ENCODE measurements around the gene ITGBL1.

The ITGBL1 gene

DNA sequence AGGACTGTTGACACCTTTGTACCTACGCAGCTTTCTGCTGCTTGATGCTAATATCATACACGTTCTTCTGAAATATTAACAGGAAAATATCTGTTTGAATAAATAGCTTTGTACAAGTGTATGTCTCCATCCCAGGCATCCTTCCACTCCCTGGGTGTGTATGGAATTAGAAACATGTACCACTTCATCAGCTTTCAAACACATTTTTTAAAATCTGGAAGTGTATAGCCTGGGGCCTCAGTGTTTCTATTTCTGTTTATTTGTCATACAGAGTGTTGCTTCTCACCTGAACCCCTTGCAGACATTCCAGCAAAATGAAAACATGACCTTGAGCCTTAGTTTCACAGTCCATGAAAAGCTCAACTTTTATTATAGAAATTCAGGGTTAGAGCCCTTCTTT is 168.6 kb downstream of the ITGBL1 start:
- no peak overlapping the region for H3K4me3 ChIP-seq (ENCODE audit: low read depth, low read length)

DNA sequence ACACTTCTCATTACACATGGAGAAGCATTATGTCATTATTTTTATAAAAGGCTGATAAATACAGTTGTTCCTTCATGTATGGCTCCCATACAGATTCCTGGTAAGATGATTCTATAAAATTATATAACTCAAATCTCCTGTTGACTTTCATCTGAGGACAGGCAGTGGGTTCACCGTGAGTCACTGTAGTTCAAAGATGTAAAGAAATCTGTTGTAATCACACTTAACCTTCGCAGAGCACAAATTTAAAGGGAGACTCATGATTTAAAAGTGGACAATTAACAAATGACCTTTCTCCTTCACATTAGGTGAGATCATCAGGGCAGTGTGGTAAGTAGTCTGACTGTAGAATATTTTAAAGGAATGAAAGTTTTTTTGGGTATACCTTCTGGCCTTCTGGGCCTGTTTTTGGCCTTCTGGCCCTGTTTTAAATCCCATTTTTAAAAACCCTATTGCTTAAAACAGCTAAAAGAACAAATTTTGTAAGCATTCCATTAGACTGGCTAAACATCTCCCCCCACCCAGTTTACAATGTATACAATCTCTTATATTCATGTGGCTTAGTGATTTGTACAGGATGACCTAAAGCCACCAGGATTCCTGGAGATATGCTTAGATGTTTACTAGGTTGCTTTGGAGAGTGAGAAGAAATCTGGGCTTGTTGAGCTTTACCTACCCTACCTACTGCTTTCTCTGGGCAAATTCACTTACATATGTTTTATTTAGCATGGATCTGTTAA is 171.2 kb downstream of the ITGBL1 start:
- H3K4me3 ChIP-seq (ENCODE audit: low read depth, low read length) = no peak overlapping the region

DNA sequence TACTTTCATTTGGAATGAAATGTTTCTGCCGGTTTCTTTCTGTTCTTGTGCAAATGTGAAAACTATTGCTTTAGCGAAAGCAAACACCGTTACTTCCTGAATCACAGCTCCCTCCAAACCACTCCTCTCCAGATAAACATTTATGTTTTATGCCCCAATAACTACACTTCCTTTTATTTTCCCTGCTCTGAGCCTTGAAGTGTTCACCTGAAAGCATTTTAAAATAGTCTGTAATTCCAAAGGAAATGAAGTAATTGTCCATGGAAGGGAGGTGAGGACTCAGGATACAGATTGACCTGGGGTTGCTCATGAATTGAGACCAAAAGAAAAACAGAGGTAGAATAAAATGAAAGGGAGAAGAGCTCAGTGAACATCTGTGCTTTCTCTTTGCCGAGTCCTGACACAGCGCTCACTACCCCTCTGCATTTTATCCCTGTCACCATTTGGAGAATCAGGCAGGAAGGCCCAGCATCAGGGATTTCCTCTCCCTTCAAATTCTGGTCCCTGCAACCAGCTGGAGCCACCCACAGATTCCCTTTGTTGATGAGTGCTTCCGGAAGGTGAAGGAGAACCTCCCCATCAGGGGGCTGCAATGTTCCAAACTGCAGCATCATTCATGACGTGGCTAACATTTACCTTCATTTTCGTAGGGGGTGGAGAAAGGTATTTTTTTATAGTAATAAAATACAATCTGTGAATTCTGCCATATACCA is 171.9 kb downstream of the ITGBL1 start:
- H3K4me3 ChIP-seq (ENCODE audit: low read depth, low read length) = no peak overlapping the region

DNA sequence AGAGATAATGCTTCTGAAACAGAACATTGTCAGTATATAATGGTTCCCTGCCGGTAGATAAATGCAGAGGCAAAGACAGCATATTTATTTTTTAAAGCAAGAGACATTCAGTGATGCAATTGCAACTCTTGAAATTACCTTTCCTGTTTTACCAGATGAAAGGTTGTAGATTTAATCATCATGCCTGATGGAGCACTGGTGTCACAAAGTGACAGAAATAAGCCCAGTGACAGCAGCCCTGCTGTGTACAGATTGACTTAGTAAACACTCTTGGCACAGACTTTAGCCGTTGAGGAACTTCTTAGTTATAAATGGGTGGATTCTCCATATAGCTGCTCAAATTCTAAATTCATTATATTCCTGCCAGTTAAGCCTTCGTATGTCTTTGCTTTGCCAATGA is 172.5 kb downstream of the ITGBL1 start:
- no peak overlapping the region for H3K4me3 ChIP-seq (ENCODE audit: low read depth, low read length)

DNA sequence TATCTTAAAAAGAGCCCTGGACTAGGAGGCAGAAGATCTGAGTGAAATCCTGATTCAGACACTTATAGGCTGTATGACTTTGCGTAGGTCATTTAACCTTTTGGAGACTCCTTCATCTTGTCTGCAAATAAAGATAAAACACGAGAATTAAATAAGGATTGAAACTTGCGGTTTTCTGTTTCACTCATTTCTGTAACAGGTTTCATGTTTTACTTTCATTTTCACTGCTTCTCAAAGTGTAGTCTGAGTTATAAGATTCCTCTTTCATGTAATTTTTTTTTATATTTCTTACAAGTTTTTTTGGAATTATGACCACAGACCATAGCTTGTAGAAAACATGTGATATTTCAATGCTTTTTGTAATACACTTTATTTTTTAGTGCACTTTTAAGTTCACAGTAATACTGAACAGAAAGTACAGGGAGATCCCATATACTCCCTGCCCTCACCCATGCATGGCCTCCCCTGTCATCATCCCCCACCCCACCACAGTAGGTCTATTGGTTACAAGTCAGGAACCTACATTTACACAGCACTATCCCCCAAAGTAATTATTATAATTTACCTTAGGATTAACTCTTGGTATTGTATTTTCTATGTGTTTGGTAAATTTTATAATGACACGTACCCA is 174.6 kb downstream of the ITGBL1 start:
- H3K4me3 ChIP-seq (ENCODE audit: low read depth, low read length) = no peak overlapping the region

DNA sequence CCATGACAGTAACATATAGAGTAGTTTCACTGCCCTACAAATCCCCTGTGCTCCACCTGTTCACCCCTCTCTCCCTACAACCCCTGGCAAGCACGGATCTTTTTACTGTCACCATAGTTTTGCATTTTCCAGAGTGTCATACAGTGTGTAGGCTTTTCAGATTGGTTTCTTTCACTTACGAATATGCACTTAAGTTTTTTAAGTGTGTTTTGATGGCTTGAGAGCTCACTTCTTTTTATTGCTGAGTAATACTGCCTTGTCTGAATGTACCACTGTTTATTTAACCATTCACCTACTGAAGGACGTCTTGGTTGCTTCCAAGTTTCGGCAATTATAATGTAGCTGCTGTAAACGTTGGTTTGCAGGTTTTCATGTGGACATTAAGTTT is 175.1 kb downstream of the ITGBL1 start:
- H3K4me3 ChIP-seq (ENCODE audit: low read depth, low read length) = no peak overlapping the region

DNA sequence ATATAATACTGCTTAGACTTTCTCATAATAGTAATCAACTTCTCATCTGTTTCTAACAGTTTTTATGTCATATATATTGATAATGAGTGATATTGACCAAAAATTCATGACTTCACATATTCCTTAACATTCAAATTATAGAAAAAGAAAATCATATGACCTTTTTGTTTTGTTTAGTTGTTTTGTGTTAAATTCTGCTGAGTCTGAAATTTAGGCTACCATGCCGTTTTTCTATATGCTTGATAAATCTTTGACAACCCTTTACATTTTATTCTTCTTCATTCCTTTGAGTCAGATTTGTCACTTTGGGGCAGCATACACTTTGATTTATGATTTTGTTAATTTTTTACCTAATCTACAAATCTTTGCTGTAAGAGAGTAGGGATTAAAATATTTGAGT is 176.4 kb downstream of the ITGBL1 start:
- H3K4me3 ChIP-seq (ENCODE audit: low read depth, low read length) = no peak overlapping the region

DNA sequence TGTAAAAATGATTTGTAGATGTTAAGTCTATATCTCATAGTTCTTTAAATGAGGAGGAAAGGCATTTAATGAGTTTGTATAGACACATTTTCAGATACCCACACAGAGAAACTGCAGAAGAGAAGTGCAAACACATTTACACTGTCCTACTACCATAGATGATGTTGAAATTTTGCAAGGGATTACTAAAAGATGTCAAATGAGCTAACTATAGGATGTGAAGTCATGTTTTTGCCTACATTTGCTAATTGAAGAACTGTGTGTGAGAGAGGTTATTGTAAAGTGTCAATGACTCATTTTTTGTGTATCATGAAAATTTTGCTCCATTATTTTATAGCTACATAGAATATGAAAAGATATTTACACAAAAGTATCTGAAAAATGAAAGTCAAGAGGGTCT is 178.9 kb downstream of the ITGBL1 start:
- no peak overlapping the region for H3K4me3 ChIP-seq (ENCODE audit: low read depth, low read length)

DNA sequence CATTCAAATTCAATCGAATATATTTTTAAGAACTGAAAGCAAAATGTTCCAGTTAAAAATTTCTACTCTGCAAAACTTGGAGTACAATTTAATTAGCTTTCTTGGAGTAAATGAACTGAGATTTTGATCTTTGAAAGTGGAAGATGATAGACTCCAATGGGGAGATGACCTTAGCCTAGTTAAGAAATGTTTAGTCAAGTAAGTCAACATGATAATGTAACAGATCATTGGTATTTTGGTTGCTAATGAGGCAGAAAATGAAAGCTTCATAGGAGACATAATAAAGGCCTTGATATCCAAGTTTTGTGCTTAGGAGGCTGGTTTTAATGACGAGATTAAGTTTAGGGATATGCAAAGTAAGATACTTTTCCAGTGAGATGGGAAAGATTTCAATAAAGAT is 181.7 kb downstream of the ITGBL1 start:
- no peak overlapping the region for H3K4me3 ChIP-seq (ENCODE audit: low read depth, low read length)

DNA sequence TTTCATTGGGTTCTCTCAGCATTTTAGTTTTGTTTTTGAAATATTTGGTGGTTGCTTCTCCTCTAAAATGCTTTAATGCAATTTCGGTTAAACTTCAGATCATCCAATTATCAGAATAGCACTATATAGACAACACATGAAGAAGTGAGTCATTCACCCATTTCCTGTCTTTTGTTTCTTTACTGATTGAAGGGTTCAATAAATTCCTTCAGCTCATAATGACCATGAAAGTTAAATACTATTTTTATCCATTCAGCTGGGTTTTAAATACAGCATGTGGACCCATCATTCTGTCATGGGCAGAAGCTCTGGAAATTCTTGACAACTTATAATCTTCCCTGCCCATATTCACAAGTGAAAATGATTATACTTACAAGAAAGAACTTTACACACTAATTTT is 187.2 kb downstream of the ITGBL1 start:
- no peak overlapping the region for H3K4me3 ChIP-seq (ENCODE audit: low read depth, low read length)

DNA sequence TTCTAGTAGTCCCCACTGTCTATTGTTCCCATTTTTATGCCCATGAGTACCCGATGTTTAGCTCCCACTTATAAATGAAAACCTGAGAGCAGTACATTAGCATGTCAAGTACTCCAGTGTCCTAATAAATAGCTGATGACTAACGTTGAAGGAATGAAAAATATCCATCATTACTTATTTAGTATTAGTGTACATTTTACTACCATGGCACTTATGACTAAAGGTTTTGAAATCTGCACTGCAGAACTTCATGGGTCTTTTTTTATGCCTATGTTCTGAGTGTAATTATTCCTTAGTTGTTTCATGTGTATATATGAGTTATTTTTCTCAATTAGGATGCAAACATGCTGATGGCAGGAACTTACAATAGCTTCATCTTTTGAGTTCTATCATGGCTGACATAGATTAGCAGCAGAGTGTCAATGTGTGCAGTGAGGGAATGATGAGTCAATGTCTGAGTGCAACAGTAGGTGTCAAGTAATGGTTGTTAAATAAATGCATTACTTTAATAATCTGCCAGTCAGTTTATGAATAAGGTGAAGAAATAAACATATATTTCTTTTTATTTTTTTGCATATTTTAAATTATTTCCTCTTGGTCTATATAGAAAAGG is 188.4 kb downstream of the ITGBL1 start:
- H3K4me3 ChIP-seq (ENCODE audit: low read depth, low read length) = no peak overlapping the region

DNA sequence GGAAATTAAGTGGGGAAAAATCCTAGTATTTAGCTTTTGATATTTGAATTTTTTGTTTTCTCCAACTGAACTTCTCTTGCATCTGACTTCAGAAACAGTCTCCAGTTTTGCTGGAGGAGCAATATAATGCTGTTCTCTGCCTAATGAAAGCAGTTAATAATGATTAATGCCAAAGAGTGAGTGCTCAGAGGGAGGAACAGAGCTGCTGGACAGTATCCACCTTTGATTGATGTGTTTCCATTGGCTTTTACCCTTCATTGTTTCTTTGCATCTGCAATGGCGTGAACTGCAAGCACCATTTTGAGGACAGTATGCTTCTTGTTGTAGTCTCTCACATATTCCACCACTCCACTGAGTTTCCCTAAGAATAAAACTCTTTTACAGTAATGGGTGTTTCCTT is 193.4 kb downstream of the ITGBL1 start:
- no peak overlapping the region for H3K4me3 ChIP-seq (ENCODE audit: low read depth, low read length)

DNA sequence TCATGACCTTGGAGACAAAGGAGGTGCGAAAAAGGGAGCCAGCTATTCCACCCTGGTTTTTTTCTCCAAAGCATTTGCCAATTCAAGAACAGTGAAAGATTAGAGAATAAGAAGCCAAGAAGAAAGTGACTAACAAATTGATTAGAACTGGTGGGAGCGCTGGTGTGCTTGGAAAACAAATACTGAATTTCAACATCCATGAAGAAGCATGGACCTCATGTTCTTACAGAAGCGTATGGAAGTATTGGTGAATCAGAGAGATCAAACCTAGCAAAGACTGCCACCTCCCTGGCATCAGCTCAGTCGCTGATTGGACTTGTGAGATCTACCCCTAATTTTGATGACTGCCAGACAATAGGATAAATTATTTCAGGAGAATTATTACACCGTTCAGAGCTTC is 195.3 kb downstream of the ITGBL1 start:
- H3K4me3 ChIP-seq (ENCODE audit: low read depth, low read length) = no peak overlapping the region

DNA sequence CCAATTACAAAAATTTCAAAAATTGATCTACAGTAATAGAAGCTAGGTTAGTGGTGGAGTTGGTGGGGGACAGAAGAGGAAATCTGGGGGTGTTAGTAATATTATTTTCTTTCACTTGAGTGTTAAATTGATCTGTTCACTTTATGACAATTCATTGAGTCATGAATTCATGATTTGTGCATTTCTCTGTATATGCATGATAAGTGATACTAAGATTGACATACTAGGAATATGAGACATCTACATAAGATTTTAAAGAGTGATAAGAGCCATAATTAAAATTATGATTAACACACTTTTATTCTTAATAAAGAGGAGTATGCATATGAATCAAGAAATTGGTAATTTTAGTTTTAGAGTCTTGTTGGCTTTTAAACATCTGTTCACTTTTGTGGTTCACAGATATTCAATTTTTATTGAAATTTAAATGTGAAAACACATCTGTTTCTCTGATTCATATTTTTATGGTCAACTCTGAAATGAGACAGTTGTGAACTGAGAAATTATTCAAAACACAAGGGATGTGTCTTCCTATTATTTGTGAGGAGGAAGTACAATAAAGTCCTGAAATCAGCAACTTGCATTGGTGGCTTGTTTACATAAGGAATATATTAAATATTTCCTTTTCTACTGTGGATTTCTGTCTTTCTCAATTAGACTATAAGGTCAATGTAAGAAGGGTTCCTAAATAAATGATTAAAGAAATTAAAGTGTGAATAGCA is 196.5 kb downstream of the ITGBL1 start:
- H3K4me3 ChIP-seq (ENCODE audit: low read depth, low read length) = no peak overlapping the region

DNA sequence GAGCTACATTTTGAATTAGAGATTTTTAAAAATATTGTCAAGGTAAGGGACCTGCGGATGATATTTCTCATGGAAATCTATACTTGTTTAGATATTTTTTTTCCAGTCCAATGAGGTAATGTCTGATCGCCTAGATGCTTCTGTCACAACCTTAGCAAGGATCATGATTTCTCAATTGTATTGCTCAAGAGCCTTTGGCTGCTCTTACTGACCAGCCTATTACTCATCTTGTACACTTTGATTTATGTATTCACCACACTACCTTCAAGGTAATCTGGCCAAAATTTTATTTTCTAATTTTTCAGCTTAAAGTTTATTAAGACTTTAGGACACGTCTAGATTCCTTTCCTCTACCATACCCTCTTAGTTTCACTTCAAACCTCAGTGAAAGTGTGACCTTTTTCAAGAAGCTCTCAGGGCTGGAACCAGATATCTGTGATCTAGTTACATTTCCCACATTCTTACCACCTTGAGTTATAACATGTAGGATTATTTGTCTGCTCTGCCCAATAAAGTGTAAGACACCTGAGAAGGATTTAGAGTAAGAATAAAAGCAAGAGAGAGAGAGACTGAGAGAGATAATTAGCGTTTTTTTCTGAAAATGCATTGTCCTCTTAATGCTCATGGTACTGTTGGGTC is 197.1 kb downstream of the ITGBL1 start:
- H3K4me3 ChIP-seq (ENCODE audit: low read depth, low read length) = no peak overlapping the region

DNA sequence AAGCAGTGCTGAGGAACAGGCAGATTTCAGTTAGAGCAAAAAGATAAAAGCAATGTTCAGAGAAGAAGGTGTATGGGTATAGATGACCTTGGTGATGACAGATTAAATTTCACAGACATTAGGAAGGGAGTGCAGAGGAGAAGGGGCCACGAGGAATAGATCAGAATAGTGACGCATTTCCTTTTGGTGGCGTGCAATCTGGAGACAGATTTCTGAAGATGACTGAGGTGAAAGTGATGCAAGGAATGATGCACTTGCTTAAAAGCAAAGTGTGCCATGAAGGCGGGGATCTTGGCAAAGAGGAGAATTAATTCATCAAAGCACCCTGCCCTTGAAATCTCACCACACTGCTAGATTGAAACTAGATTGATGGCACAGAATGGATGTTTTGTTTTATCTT is 202.4 kb downstream of the ITGBL1 start:
- H3K4me3 ChIP-seq (ENCODE audit: low read depth, low read length) = no peak overlapping the region

DNA sequence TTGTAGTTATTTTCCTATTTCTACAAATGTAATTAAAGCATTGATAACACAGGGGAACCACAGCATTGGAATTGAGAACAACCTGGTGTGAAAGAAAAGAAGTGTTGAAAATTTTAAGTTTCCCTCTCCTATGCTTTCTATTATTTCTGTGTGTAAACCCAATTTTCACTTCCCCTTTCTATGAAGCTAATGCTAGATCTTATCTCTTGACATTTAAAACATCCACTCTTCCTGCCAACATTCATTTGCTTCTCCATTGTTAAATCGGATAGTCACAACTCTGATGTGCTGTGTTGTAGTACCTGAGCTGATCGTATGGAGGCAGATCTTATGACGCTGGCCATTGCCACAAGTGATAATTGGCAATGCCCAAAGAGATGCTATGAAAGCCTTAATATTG is 203.0 kb downstream of the ITGBL1 start:
- H3K4me3 ChIP-seq (ENCODE audit: low read depth, low read length) = no peak overlapping the region

DNA sequence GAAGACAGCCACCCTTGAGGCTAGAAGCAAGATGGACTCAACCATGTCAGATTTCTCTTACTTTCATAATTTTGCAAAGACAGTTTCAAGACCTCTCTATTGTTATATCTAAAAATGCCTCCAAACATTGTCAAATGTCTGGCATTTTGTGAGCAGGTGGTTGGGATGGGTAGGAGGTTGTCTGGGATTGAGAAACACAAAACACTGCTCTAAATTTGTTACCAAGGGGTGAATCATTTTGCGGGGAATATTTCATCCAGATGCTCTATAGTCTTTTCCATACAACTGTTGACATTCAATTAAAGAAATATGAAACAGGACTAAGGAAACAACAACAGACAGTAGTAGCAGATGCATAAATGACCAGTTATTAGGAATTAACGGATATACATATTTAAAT is 208.2 kb downstream of the ITGBL1 start:
- no peak overlapping the region for H3K4me3 ChIP-seq (ENCODE audit: low read depth, low read length)

DNA sequence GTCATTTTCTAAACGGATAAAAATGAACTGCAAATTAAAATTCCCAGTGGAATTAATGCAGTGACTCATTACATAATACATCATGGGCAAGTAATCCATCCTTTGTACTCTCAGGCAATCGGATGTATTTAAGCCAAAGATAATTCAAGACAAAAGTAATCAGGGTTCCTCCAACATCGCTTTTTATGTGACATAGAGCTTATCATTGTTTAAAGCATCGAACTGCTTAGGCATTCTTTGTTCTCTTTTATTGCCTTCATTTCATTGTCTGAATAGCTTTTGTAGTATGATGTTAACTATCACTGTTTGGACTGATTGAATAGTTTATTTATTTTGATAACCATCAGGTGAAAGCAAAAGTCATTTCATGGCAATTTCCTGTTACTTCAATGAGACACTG is 209.4 kb downstream of the ITGBL1 start:
- no peak overlapping the region for H3K4me3 ChIP-seq (ENCODE audit: low read depth, low read length)

DNA sequence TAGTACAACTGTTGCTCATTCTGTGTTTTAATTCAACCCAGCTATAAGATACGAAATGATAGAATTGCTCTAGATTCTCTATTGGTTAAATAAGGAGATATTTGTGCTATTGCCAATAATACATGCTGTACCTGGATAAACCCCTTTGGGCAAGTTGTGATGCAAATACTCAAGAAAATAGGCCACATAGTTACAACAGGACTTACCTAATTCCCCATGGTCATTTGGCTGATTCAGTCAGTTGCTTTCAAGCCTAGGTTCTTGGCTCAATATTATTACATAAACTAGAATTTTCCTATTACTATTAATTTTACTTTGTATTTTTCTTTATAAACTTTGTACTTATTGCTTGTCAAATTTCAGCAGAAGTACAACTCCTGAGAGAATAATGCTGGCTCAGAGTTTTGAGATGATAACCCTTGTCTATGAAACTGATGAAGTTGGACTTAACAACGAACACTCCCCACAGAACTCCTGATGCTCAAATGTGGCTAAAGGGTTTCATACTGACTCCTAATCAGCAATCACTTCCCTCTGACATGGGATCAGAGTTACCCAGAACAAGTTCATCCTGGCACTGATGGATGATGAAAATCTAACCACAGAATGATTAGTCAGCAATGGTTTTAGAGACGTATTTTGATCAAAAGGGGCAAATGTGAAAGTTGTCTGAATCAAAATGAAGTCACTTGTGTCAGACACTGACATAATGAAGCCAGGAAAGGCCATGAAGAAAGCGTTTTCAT is 221.1 kb downstream of the ITGBL1 start:
- H3K4me3 ChIP-seq (ENCODE audit: low read depth, low read length) = no peak overlapping the region

All from iPS-11a (cell line).